Fibroblast of skin of right quadriceps (primary cell): ENCODE data around the gene PFDN1.
"Not testable (repeated sequence)": the region's sequence is repeated elsewhere in the genome, so short reads cannot be mapped to it uniquely, and the experiment has no call there.

Source experiments
- DNase-seq: peaks from one replicate; pipeline ENCODE4 v3.0.0-alpha.2; 2013

Gene PFDN1

GRCh38 chr5:140207250-140207964 is 95.5 kb downstream of the PFDN1 start:
- DNase-seq, result no peak

- DNase-seq, result no peak
Observed at GRCh38 chr5:140205952-140206351, 96.9 kb downstream of the PFDN1 start.

- DNase-seq, result peak; percentile 49
Observed at GRCh38 chr5:140205216-140205615, 97.7 kb downstream of the PFDN1 start.

GRCh38 chr5:140202610-140203009 is 100.3 kb downstream of the PFDN1 start:
- no peak for DNase-seq

- DNase-seq, result no peak
Observed at GRCh38 chr5:140202078-140202477, 100.8 kb downstream of the PFDN1 start.

GRCh38 chr5:140198915-140199314 is 104.0 kb downstream of the PFDN1 start:
- not testable (repeated sequence) for DNase-seq

GRCh38 chr5:140197023-140197422 is 105.9 kb downstream of the PFDN1 start:
- no peak for DNase-seq

- DNase-seq, result no peak
Observed at GRCh38 chr5:140196115-140196814, 106.6 kb downstream of the PFDN1 start.
